ENCODE results near the gene CLEC5A. TPM values are rescaled to one million over a fixed set of nuclear protein-coding genes. Genes with fewer than 3 reads are reported as not detected.

Gene CLEC5A
- total RNA-seq, 4 donors from 2014 or later, result 1.6 to 3.8 (median 2.9) TPM

DNA sequence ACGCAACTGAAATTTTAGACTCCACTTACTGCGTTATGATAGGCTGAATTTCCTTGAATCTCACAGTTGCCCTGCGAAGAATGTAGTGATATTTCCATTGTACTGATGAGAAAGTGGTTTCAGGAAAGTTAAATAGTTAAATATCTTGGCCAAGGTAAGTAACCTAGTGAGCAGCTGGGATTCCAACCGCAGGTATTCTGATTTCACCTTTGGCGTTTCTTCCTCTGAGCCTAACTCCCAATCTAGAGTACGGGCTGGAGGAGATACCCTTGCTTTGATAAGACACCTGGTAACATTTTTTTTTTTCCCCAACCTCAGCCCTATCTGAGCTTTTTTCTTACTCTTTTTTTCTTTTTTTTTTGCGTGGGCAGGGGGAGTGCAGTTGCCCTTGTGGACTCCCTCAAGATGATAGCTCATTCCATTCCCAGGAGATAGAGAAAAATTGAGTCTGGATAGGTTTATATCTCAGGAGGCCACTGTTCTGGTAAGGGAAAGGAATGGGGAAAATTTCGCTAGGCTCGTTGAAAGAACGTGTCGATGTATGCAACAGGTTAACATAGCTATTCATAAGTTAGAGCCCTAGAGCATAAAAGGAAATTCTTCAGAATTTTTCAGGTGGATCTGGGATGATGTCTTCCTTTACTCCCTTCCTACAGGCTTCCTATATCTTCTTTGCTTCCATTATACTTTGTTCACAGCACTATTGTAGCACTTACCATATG, 29.9 kb upstream of the CLEC5A start:
- 35 to 46% methylated on average over 11 of the region's 11 CpGs for WGBS, 2 donors
- intact Hi-C loops (cut with DNase I; ENCODE audit: low total_unique reads), result loop anchor here (5.0 kb wide), 1 partner anchor 211 kb away; no protein-coding TSS in a partner anchor

DNA sequence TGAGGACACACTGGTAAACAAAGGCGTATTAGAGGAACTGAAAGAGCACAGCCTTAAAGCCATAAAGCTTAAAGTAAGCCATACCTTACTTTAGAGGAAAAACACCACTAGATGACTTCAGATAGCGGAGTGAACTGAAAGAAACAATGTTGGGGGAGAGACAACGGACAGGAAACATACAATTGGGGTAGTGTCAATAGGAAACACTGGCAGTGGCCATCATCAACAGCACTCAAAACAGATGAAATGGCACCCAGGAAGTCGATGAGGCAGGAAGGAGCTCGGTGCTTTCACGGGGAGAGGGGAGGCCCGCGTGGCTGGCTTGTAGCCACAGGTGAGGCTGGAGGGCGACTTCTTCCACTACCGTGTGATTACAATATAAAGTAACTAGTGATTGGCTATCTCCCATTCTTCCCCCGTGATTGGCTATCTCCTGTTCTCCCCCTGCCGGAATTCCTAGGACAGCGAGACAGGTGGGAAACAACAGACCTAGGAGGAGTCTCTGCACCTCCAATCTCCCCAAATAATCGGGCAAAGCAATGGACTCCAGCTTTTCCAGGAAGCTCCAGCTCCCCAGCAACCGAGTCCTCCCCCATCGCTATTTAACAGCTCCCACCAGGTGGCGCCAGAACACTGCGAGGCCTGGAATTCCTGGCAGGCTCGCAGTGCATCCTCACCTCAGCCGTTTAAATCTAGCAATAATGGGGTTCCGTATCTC, 29.2 kb upstream of the CLEC5A start:
- no peak for TF ChIP-seq POLR2A (IDR thresholded peaks at IDR 0.05)
- TF ChIP-seq, protein P1, sequence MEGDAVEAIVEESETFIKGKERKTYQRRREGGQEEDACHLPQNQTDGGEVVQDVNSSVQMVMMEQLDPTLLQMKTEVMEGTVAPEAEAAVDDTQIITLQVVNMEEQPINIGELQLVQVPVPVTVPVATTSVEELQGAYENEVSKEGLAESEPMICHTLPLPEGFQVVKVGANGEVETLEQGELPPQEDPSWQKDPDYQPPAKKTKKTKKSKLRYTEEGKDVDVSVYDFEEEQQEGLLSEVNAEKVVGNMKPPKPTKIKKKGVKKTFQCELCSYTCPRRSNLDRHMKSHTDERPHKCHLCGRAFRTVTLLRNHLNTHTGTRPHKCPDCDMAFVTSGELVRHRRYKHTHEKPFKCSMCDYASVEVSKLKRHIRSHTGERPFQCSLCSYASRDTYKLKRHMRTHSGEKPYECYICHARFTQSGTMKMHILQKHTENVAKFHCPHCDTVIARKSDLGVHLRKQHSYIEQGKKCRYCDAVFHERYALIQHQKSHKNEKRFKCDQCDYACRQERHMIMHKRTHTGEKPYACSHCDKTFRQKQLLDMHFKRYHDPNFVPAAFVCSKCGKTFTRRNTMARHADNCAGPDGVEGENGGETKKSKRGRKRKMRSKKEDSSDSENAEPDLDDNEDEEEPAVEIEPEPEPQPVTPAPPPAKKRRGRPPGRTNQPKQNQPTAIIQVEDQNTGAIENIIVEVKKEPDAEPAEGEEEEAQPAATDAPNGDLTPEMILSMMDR (IDR thresholded peaks at IDR 0.05), result no peak
- DNase-seq (ENCODE audit: low spot score in 2 of 2), result peak; percentile 30 to 90
- intact Hi-C loops (cut with DNase I; ENCODE audit: low total_unique reads), result loop anchor here (5.0 kb wide), 1 partner anchor 211 kb away; no protein-coding TSS in a partner anchor
- 16% methylated on average over 21 of the region's 21 CpGs for WGBS, 2 donors
- H3K4me3 ChIP-seq (ENCODE audit: low read depth, poor library complexity, severe bottlenecking), result no peak overlapping the region

More for the DNA sequence above, 29.9 kb upstream of the CLEC5A start:
- no peak for DNase-seq (ENCODE audit: low spot score in 2 of 2)
- TF ChIP-seq POLR2A (IDR thresholded peaks at IDR 0.05), result no peak
- TF ChIP-seq, protein P1 (IDR thresholded peaks at IDR 0.05), result no peak
- H3K4me3 ChIP-seq (ENCODE audit: low read depth, poor library complexity, severe bottlenecking), result no peak overlapping the region

DNA sequence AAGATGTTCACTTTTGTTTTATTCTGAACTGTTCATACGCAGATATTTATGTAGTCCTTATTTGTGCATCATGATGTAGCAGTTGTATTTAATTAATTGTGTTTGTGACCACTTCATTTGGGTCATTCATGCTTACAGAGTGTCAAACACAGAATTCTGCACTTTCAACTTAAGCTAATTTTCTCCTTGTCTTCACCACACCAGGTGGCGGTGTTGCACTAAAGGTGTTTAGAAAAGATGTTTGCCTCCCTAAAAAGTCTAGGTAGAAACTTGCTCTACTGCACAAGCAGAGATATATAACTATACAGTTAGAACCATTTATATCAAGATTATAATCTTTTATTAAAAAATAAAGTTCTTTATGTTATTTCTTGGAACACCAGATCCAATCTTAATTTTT, 28.1 kb upstream of the CLEC5A start:
- intact Hi-C loops (cut with DNase I; ENCODE audit: low total_unique reads), result loop anchor here (5.0 kb wide), 1 partner anchor 212 kb away; no protein-coding TSS in a partner anchor
- no peak for DNase-seq (ENCODE audit: low spot score in 2 of 2)
- no peak overlapping the region for H3K4me3 ChIP-seq (ENCODE audit: low read depth, poor library complexity, severe bottlenecking)
- TF ChIP-seq POLR2A (IDR thresholded peaks at IDR 0.05), result no peak
- TF ChIP-seq, protein P1 (IDR thresholded peaks at IDR 0.05), result no peak
- WGBS, 2 donors, result 68 to 80% methylated on average over 2 of the region's 2 CpGs

DNA sequence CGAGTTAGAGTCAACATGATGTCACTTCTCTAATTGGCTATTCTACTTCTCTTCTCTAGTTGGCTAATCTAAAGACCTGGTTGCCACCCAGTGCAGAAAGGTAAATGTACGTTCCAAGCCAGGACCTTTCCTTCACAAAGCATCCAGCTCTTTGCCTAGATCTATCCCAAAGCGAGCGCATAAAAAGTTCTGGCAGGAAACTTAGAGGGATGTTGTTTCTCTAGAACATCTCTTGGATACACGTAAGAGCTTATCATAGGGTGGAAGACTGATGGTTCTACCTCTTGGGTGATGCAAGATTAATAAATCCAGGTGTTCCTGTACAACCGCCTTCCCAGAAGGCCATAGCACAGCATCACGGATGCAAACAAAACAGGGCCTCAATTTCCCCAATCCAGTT, 26.9 kb upstream of the CLEC5A start, which contains the start of gene TAS2R38:
TSS of gene TAS2R38 (minus strand) at position 101 of the 400 bp plus-strand sequence. CDS start at position 17, 84 bp downstream.
- no peak within 1 kb of the TSS for H3K4me3 ChIP-seq (ENCODE audit: low read depth, poor library complexity, severe bottlenecking)
- WGBS, 2 donors, result 86 to 93% methylated on average over 7 of the region's 7 CpGs
- no peak for TF ChIP-seq POLR2A (IDR thresholded peaks at IDR 0.05)
- TF ChIP-seq, protein P1 (IDR thresholded peaks at IDR 0.05), result no peak
- no peak for DNase-seq (ENCODE audit: low spot score in 2 of 2)
- intact Hi-C loops (cut with DNase I; ENCODE audit: low total_unique reads), result no loop called here

DNA sequence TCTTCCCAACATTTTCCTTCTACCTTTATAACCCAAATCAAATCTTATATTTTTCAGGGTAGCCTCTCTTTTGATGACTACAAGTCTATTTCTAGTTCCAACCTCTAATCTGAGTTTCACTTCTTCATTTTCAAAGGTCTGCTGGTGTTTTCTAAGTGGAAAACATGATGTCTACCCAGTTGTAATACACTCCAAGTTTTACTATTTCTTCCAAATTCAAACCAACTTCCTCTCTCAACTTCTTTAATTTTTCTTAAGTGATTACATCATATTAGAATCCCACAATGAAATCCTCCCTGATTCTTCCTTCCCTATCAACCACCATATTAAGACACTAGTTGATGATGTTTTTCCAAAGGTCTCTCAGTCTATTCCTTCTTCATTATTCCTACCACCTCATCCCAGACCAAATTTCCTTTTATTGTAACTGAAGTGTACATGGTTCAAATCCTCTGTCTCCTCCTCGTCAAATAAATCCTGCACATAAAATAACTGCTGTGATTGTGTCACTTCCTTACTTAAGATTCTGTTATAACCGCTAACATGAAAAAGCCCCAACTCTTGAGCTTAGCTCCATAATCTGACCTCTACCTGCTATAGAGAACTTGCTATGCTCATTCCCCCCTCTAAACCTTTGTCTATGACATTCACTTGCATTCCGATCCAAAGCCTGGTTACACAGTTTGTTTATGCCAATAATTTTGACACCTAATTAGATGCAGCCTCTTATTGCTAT, 14.1 kb upstream of the CLEC5A start:
- no peak for TF ChIP-seq POLR2A (IDR thresholded peaks at IDR 0.05)
- TF ChIP-seq, protein P1 (IDR thresholded peaks at IDR 0.05), result no peak
- no peak overlapping the region for H3K4me3 ChIP-seq (ENCODE audit: low read depth, poor library complexity, severe bottlenecking)
- no peak for DNase-seq (ENCODE audit: low spot score in 2 of 2)
- intact Hi-C loops (cut with DNase I; ENCODE audit: low total_unique reads), result loop anchor here (10.0 kb wide), 1 partner anchor 1876 kb away; no protein-coding TSS in a partner anchor
- WGBS, 2 donors, result 77 to 82% methylated on average over 3 of the region's 3 CpGs

All from lower leg skin (tissue), 4 donors.